NAMALWA (cell line): ENCODE measurements around the gene ACKR2.

Experiments
- DNase-seq: peaks from one replicate; pipeline ENCODE4 v3.0.0-alpha.2; 2015; ENCODE audit warnings: low spot score

The ACKR2 gene

DNA sequence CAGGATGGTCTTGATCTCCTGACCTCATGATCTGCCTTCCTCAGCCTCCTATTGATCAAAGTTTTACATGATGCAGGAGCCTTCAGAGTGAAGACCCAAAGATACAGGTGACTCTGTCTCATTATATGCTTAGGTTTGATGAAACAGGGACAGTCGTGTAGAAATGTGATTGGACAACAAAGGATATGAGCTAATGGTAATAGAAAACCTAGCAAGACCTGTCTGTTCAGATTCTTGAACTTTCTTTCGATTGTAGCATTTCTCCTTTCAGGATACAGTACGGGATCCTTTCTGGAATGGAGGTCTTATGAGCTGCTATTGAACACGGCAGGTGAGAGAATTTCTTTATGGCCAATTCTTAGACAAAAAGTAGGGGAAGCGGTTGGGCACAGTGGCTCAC is at the start of gene ACKR2:
Gene ACKR2 (plus strand): TSS at position 244 of the 400 bp plus-strand sequence. CDS start 55,058 bp downstream, outside the sequence.
- DNase-seq: no peak

GRCh38 chr3:42762046-42762724 is 47.1 kb upstream of the ACKR2 start:
- DNase-seq: no peak

DNA sequence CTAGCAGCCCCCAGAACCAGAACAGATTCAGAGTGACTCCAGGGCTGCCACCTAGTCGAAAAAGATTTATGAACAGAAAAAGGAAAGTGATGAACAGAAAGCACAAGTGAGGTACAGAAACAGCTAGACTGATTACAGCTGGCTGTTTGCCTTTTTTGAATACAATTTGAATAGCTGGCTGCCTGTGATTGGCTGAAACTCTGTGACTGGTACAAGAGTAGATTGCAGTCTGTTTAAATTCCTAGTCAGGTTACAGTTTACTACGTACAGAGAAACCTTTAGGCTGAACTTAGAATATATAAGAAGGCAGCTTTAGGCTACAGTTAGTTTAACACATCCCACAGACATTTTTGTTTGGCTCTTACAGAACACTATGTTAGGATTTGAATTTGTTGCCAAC is 46.2 kb upstream of the ACKR2 start:
- peak; percentile 25 for DNase-seq

DNA sequence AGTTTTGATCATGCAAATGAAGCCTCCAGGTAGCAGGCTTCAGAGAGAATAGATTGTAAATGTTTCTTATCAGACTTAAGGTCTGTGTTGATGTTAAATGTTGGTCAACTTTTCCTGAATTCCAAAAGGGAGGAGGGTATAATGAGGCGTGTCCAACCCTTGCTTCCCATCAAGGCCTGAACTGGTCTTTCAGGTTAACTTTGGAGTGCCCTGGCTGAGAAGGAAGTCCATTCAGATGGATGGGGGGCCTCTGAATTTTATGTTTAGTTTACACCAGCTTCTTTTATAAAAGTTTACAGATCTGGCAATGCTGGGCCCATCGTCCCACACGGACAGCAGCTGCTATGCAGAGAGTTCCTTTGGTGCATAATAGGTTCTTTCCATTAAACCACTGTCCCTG is 45.1 kb upstream of the ACKR2 start:
- no peak for DNase-seq

DNA sequence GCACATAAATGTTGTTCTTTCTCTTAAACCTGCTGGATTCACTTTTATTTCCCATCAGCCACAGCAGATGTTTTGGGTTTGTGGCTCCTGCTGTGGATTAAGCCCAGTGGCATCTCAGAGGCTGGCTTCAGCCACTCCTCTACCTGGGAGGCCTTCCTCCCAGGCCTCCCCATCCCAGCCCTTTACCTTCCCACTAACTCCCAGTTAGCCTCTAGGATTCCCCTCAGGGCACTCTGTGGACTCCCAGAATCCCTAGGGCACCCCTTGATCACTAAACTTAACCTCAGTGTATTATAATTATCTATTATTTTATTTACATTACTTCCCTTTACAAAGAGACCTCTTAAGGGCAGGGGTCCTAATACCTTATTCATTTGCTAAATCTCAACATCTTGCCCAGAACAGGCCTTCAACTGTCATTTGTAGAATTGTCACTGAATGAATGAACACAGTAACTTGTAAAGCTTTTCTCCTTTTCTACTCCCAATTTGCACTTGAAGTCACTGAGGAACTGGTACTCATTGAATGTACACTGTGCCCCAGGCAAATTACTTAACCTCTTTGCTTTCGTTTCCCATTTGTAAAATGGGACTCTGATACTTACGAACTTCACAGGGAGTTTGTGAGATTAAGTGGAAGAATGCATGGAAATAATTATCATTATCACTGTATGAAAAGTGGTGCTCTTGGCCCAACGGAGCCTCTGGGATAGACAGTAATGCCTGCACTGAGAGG is 44.5 kb upstream of the ACKR2 start:
- DNase-seq: no peak

GRCh38 chr3:42769477-42770131 is 39.6 kb upstream of the ACKR2 start:
- DNase-seq: no peak

- no peak for DNase-seq
These were observed 38.0 kb upstream of the ACKR2 start for GRCh38 chr3:42771271-42771670.

DNA sequence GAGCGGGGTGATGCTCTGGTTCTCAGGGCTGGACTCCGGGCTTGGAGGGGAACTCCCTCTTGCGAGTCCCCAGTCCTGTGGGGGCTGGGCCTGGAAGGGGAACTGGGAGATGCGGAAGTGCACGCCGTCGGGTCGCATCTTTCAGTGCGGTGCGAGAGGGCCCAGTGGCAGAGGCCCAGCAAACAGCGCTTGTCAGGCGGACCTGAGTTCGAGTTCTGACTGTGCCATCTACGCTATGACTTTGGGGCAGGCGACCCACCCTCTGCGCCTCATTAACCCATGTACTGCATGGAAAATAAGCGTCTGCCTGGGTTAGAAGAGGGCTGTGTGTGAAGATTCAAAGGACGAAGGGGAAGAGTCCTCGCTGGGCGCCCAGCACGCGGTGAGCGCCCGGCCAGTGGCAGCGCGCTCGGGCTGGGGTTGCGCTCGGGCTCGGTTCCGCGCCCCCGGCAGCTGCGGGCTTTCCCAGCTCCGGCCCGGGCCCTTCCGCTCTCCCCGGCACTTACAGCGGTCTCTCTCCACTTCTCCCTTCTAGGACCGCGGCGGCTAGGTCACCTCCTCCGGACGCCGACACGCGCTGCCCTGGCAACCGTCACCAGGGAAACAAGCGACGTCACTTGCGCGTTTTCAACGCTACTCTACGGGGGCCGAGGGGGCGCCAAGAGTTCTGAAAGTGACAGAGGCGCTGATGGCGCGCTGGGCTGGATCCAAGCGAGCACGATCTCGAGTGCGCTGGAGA is 36.4 kb upstream of the ACKR2 start, which contains the start of gene CCDC13:
Gene CCDC13 (minus strand): TSS at position 584 of the 739 bp plus-strand sequence. CDS start 14,908 bp downstream, outside the sequence.
- peak; percentile 84 for DNase-seq

GRCh38 chr3:42773409-42773751 is 35.9 kb upstream of the ACKR2 start:
- no peak for DNase-seq

GRCh38 chr3:42778644-42779043 is 30.6 kb upstream of the ACKR2 start:
- DNase-seq: no peak

- no peak for DNase-seq
These were observed 28.8 kb upstream of the ACKR2 start for GRCh38 chr3:42780398-42780797.

DNA sequence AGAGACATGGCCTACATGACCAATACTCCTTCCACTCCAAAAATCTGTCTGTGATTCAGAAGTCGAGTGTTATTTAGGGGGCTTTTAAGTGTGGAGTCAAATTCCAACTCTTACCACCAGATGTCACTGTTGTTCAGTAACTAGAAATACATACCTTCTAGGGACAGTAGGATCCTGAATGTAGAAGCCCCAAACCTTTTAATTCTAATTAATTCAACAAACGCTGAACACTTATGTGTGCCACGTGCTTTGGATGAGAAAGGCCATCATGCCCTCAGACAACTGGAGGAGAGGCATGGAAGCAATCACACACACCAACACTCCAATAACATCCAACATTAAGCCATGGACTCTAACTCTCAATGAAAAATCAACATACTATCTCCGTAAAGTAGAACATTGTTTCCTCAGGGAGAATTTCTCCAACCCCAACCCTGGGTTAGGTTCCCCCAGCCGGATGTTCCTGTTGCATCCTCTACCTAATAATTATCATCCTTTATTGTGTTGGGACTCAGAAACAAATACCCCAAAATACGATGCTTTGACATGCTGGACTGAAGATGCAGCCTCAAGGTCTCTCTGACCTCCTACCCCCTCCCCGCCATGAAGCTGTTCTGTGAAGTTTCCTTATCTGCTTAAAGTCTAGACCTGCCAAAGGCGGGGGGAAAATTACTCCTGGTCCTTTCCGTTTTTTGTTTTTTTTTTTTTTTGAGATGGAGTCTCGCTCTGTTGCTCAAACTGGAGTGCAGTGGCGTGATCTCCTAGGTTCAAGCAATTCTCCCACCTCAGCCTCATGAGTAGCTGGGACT is 28.1 kb upstream of the ACKR2 start:
- peak; percentile 81 for DNase-seq

DNA sequence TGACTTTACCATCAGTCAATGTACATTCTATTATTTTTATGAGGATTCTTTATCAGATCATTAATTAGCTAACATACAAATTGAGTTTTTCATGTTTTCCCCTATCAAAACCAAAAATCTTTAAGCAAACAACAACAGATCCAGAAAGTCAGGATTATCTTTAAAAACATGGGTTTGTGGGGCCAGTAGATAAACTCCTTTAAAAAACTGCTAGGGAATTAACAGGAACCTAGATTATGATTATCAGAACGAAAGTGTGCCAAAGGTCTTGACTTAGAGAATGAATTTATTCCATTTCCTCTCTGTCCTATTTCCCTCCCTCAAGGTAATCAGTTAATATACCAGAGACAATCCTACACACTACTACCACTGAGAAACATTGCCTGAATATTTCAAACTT is 23.0 kb upstream of the ACKR2 start:
- DNase-seq: no peak

DNA sequence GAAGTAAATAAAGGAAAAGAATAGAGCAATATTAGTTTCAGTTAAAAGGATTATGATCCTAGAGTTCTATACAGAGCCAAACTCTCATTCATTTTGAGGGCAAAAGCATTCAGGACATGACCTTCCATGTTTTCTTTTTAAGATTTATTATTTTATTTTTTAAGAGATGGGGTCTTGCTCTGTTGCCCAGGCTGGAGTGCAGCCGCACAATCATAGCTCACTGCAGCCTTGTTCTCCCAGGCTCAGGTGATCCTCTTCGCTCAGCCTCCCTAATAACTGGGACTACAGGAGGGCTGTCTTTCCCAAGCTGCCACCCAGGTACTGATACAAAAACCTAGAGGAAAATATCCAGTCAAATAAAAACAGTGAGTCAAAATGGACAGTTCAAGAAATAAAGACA is 22.6 kb upstream of the ACKR2 start:
- DNase-seq: no peak

GRCh38 chr3:42790714-42791229 is 18.5 kb upstream of the ACKR2 start:
- DNase-seq: no peak

DNA sequence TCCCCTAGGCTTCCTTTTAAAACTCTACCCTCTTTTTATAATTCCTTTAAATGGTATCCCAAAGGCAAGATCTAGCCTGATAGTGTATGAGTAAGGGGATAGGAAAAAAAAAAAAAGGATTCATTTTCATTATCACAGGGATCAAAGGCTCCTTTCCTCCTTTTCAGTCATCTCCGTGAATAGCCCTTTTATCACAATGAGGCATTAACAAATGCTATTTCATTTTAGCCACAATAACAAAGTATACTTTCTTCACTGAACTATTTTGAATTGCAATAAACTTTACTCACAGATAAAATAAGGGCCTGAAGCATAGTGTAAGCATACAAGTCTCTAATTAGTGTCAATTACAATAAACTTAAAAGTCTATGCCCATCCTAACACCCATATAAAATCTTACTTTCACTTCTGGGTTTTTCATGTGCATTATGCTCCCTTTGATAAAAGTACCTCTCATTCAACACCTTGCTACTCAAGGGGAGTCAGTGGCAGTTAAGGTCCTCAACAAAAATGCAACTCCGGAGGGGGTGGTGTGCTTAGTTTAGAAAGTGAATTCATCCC is 13.5 kb upstream of the ACKR2 start:
- no peak for DNase-seq

DNA sequence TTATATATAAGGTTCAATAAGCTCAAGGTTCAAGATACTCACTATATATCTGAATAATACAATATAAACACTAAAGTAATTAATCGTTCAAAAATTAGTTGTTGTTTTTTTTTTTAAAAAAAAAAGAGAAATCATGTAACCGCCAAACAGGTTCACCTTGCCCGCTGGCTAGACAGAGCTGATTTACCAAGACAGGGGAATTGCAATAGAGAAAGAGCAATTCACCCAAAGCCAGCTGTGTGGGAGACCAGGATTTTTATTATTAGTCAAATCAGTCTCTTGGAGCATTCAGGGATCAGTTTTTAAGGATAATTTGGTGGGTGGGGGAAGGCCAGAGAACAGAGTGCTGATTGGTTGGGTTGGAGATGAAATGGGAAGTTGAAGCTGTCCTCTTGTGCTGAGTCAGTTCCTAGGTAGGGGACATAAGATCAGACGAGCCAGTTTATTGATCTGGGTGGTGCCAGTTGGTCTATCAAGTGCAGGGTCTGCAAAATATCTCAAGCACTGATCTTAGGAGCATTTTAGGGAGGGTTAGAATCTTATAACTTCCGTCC is 12.8 kb upstream of the ACKR2 start:
- DNase-seq: no peak

- DNase-seq: no peak
These were observed 9.9 kb upstream of the ACKR2 start for GRCh38 chr3:42799376-42799775.

DNA sequence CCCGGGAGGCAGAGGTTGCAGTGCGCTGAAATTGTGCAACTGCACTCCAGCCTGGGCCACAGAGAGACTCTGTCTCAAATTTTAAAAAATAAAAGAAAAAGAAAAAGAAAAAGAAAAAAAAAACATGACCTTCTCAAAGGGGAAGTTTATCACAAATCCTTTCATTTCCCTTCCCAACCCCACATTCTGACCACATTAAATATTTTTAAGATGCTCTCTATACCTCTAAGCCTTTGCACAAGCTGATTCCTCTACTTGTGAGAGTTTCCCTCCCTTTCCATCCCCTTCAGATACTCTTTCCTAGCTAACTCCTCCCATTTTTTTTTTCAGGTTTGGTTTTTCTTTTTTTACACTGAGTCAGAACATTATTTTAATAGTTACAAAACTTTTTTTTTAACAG is 9.0 kb upstream of the ACKR2 start:
- no peak for DNase-seq

- no peak for DNase-seq
These were observed 8.1 kb upstream of the ACKR2 start for GRCh38 chr3:42801048-42801620.
